Measurements from ENCODE around the gene REG3A. TPM values are rescaled to one million over a fixed set of nuclear protein-coding genes. Genes with fewer than 3 reads are reported as not detected.

Gene REG3A
- total and polyA plus RNA-seq, 2 of the 13 experiments (the other 11 are each of a cell fraction or from before 2014, with no cell fraction given): 0.13 TPM; not detected in 1

DNA sequence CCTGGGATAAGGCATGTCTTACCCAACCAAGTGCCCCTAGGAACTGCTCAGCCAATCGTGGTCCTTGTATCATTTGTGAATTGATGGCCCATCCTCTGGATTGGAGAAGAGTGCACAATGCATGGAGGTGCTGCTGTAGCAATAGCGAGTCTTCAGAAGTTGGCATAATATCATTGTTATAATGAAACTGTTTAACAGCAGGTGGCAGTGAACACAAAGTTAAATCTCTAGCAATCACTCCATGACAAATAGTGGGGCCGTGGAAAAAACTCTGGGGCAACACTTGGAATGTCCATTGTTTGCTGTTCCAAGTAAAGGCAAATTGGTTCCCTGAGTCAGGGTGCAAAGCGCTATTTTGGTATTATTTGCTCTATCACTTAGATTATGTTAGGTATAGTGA, 27.9 kb downstream of the REG3A start (continued):
- TF ChIP-seq ZNF720 (CRISPR knock-in tag; IDR thresholded peaks at IDR 0.05): no peak
- TF ChIP-seq, protein P1, sequence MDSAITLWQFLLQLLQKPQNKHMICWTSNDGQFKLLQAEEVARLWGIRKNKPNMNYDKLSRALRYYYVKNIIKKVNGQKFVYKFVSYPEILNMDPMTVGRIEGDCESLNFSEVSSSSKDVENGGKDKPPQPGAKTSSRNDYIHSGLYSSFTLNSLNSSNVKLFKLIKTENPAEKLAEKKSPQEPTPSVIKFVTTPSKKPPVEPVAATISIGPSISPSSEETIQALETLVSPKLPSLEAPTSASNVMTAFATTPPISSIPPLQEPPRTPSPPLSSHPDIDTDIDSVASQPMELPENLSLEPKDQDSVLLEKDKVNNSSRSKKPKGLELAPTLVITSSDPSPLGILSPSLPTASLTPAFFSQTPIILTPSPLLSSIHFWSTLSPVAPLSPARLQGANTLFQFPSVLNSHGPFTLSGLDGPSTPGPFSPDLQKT (CRISPR knock-in tag; IDR thresholded peaks at IDR 0.05; ENCODE audit: borderline replicate concordance): no peak

DNA sequence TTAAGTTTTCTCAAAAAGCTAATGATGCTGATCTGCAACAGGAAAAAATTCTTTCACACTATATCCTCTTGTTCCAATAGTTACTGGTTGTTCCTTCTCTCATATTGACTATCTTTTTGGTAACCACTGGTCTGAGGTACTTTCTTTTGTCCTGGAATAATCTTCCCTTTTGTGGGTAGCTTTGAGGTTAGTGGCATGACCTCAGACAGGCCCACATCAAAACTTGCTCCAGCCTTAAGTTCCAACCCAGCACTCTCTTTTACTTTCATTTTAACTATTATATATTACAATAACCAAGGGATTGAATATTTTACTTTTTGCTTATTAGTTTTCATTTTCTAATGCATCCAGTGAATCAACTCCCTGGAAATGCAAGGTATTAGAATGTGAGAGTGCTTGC, 29.7 kb downstream of the REG3A start:
- ChIA-PET CTCF (ENCODE audit: low intra/inter-chr PET ratio, low total read pairs) (no interaction called here), POLR2A (no interaction called here)
- ATAC-seq (no peak), FAIRE-seq (no peak), DNase-seq (ENCODE audit: low spot score) (no peak)
- Histone ChIP-seq H3K9ac (ENCODE audit: insufficient read depth, low read depth, low read length) (no peak overlapping the region), H2AFZ (ENCODE audit: low read length) (no peak overlapping the region), H3K79me2 (ENCODE audit: insufficient read depth, low read length) (no peaks in the 10 kb centered on the region), H3K4me3 (replicated peaks in 1 of 3; ENCODE audit: insufficient read depth in 1 of 3, low read depth in 2 of 3, low read length in 3 of 3) (no peak overlapping the region), H3K4me1 (ENCODE audit: insufficient read depth, low read length) (no peaks in the 10 kb centered on the region), H3K4me2 (ENCODE audit: low read depth, low read length) (no peak overlapping the region), H3K36me3 (replicated peaks in 1 of 2; ENCODE audit: control insufficient read depth in 1 of 2, insufficient read depth in 2 of 2, low read length in 2 of 2) (no peaks in the 10 kb centered on the region), H3K27me3 (ENCODE audit: control insufficient read depth in 1 of 2, insufficient read depth in 2 of 2, low read length in 2 of 2) (no peaks in the 10 kb centered on the region), H3K27ac (ENCODE audit: extremely low read length, insufficient read depth, low read length) (no peak overlapping the region), H4K20me1 (ENCODE audit: insufficient read depth, low read length) (no peaks in the 10 kb centered on the region), H3K9me3 (ENCODE audit: low read length) (no peaks in the 10 kb centered on the region)
- BruUV-seq (replicated peaks): no TSS peak
- TF ChIP-seq MXD4 (CRISPR knock-in tag; IDR thresholded peaks at IDR 0.05): no peak
- TF ChIP-seq, protein P2, sequence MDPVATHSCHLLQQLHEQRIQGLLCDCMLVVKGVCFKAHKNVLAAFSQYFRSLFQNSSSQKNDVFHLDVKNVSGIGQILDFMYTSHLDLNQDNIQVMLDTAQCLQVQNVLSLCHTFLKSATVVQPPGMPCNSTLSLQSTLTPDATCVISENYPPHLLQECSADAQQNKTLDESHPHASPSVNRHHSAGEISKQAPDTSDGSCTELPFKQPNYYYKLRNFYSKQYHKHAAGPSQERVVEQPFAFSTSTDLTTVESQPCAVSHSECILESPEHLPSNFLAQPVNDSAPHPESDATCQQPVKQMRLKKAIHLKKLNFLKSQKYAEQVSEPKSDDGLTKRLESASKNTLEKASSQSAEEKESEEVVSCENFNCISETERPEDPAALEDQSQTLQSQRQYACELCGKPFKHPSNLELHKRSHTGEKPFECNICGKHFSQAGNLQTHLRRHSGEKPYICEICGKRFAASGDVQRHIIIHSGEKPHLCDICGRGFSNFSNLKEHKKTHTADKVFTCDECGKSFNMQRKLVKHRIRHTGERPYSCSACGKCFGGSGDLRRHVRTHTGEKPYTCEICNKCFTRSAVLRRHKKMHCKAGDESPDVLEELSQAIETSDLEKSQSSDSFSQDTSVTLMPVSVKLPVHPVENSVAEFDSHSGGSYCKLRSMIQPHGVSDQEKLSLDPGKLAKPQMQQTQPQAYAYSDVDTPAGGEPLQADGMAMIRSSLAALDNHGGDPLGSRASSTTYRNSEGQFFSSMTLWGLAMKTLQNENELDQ (CRISPR knock-in tag; IDR thresholded peaks at IDR 0.05; ENCODE audit: borderline replicate concordance): no peak
- no peak for TF ChIP-seq MTA3 (CRISPR knock-in tag; IDR thresholded peaks at IDR 0.05)
- TF ChIP-seq, protein P3, sequence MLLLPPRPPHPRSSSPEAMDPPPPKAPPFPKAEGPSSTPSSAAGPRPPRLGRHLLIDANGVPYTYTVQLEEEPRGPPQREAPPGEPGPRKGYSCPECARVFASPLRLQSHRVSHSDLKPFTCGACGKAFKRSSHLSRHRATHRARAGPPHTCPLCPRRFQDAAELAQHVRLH (CRISPR knock-in tag; IDR thresholded peaks at IDR 0.05; ENCODE audit: borderline replicate concordance, low read depth): no peak
- TF ChIP-seq MBD4 (IDR thresholded peaks at IDR 0.05; ENCODE audit: borderline replicate concordance, low read length): no peak
- no peak for TF ChIP-seq ZNF10 (CRISPR knock-in tag; IDR thresholded peaks at IDR 0.05; ENCODE audit: borderline replicate concordance, low read depth)
- TF ChIP-seq RNF2 (conservative IDR thresholded peaks at IDR 0.05; ENCODE audit: low read depth): no peak
- in situ Hi-C loops (cut with HindIII; ENCODE audit: extremely low pct_ligation_motif_present, low pct_unique_long_range_greater_than_20kb) (no loop called here), intact Hi-C loops (cut with micrococcal nuclease; ENCODE audit: unreplicated experiment) (no loop called here)

Data from HepG2 (cell line).